Ectodermal cell (in vitro differentiated cells): ENCODE data around the gene HDGFL2.

ENCODE experiments used
- H3K27ac ChIP-seq: 2 replicates; pipeline ENCODE4 v1.7.0; 2013; ENCODE audit warnings: mild to moderate bottlenecking, low read depth, low read length; ENCODE audit not compliant: insufficient read depth, poor library complexity, severe bottlenecking
- H3K27me3 ChIP-seq: 2 replicates; pipeline ENCODE4 v1.7.0; 2013; ENCODE audit warnings: mild to moderate bottlenecking, low read length; ENCODE audit not compliant: insufficient read depth, control insufficient read depth, poor library complexity, severe bottlenecking
- H3K36me3 ChIP-seq: one replicate; pipeline ENCODE4 v1.7.0; 2013; ENCODE audit warnings: low read length; ENCODE audit not compliant: control insufficient read depth, insufficient read depth
- H3K4me1 ChIP-seq: one replicate; pipeline ENCODE4 v1.7.0; 2013; ENCODE audit warnings: low read length; ENCODE audit not compliant: control insufficient read depth, insufficient read depth
- H3K4me3 ChIP-seq: 2 replicates; pipeline ENCODE4 v1.7.0; 2013; ENCODE audit warnings: low read depth, low read length, control low read depth; ENCODE audit not compliant: insufficient read depth
- H3K9me3 ChIP-seq: 2 replicates; pipeline ENCODE4 v1.7.0; 2013; ENCODE audit warnings: mild to moderate bottlenecking, low read length, moderate library complexity; ENCODE audit not compliant: control insufficient read depth
- WGBS, 2 experiments: methylation state at CpG; one replicate each; pipeline ENCODE4 v1.1.7; 2013; ENCODE audit warnings: missing lambda C conversion rate in 2 of 2; 5-methylcytosine and 5-hydroxymethylcytosine counted together

The HDGFL2 gene

GRCh38 chr19:4453232-4454179 is 18.6 kb upstream of the HDGFL2 start:
- H3K4me1 ChIP-seq, result peaks cover 10% of the 10 kb centered on the region
- no peaks in the 10 kb centered on the region for H3K9me3 ChIP-seq
- peaks cover 10% of the 10 kb centered on the region for H3K36me3 ChIP-seq
- 89% methylated on average over 34 of the region's 34 CpGs for WGBS, 2 experiments
- no peak overlapping the region for H3K27ac ChIP-seq
- no peak overlapping the region for H3K4me3 ChIP-seq
- no peaks in the 10 kb centered on the region for H3K27me3 ChIP-seq

DNA sequence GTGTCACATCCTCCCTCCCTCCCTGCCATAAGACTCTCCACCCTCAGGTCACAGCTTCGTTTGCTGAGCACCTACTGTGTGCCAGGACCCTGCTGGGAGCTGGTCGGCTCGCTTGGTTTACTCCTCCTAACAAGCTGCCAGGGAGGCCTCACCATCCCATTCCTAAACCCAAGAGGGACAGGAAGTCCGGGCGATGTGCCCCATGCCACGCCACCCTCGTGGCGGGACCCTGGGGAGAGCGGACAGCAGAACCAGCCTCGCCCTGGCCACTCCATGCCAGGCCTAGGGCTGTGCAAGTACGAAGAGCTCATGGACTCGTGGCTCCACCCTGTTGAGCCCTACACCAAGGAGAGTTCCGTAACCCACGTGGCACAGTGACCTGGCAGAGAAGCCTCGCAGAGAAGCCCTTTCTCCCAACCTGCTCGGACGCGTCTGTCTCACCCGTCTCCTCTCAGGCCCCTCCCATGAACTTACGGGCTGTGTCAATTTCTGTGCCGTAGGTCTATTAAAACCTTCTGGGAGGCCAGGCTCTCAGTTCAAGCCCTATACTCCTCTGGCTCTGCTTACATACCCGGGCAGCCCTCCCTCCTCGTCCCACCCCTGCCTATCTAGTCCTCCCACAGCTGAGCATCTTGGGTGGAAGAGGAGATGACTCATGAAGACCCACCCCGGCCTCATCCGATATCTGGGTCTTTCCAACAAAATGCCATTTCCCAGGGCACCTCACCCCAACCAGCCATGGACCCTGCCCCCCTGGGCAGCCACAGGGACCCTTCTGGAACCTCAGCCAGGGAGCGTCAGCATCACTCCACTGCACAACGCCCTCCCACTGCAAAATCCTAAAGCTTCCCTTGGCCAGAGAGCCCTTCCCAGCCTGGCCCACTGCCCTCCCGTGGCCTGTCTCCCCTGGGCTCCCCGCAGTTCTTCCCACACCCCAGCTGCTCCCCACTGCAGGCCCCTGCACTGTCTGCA is 17.1 kb upstream of the HDGFL2 start:
- Histone ChIP-seq H3K4me3 (no peak overlapping the region), H3K27me3 (no peaks in the 10 kb centered on the region), H3K27ac (no peak overlapping the region), H3K9me3 (no peaks in the 10 kb centered on the region), H3K4me1 (peaks cover 10% of the 10 kb centered on the region), H3K36me3 (no peaks in the 10 kb centered on the region)
- WGBS, 2 experiments, result 92% methylated on average over 29 of the region's 29 CpGs

DNA sequence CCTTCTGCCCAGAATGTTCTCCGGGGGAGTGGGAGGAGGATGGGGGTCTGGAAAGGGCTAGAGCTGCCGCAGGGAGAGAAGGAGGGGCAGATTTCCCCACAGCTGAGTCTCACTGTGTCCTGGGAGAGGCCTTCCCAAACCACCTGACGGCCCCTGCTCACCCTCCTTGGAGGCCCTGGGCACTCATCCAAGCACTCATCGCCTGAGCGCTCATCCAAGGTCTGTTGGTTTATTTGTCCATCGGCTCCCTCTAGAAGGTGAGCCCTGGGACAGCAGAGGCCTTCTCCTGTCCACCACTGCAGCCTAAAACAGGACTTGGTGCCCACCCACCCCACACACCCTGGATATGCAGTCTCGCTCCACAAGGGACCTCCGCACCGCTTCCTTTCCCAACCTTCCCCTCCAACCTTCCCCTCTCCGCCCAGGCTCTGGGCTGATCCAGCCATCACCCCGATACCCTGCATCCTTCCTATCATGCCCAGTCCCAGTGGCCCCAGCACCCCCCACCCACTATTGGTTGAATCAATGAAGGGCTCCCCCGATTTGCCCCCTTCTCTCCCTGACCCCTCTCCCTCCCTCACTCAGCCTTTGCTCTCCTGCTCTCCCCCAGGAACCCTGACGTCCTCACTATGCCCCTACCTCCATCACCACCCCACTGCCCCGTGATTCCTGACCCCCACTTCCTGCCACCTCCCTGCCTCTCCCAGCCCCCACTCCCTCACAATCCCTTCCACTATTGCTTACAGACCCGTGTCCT is 16.2 kb upstream of the HDGFL2 start:
- H3K4me3 ChIP-seq, result no peak overlapping the region
- no peaks in the 10 kb centered on the region for H3K36me3 ChIP-seq
- H3K27me3 ChIP-seq, result no peaks in the 10 kb centered on the region
- H3K27ac ChIP-seq, result no peak overlapping the region
- peaks cover 10% of the 10 kb centered on the region for H3K4me1 ChIP-seq
- no peaks in the 10 kb centered on the region for H3K9me3 ChIP-seq
- WGBS, 2 experiments, result 79% methylated on average over 15 of the region's 15 CpGs

- Histone ChIP-seq H3K27me3 (no peaks in the 10 kb centered on the region), H3K9me3 (no peaks in the 10 kb centered on the region), H3K4me1 (peaks cover 10% of the 10 kb centered on the region), H3K36me3 (no peaks in the 10 kb centered on the region), H3K4me3 (peak overlapping the region; percentile 55), H3K27ac (peak overlapping the region; percentile 41)
- 23 to 25% methylated on average over 9 of the region's 9 CpGs for WGBS, 2 experiments
Measured at GRCh38 chr19:4456476-4456842, 15.6 kb upstream of the HDGFL2 start.

- H3K27me3 ChIP-seq, result no peaks in the 10 kb centered on the region
- no peaks in the 10 kb centered on the region for H3K9me3 ChIP-seq
- peak overlapping the region; percentile 61 for H3K4me3 ChIP-seq
- H3K27ac ChIP-seq, result peak overlapping the region; percentile 84
- no peaks in the 10 kb centered on the region for H3K36me3 ChIP-seq
- peaks cover 10% of the 10 kb centered on the region for H3K4me1 ChIP-seq
- 1% methylated on average over 37 to 38 of the region's 53 CpGs for WGBS, 2 experiments
Measured at GRCh38 chr19:4456843-4457653, 15.0 kb upstream of the HDGFL2 start.

- Histone ChIP-seq H3K9me3 (no peaks in the 10 kb centered on the region), H3K4me1 (peaks cover 10% of the 10 kb centered on the region), H3K36me3 (no peaks in the 10 kb centered on the region), H3K27ac (peak within 1 kb of the TSS; percentile 84), H3K27me3 (no peaks in the 10 kb centered on the region), H3K4me3 (peak within 1 kb of the TSS; percentile 61)
- WGBS, 2 experiments, result 17% methylated on average over 51 of the region's 52 CpGs
Measured at GRCh38 chr19:4457654-4458395, 14.3 kb upstream of the HDGFL2 start, which contains the start of gene UBXN6. TSS of gene UBXN6 (minus strand) at chr19:4457794. CDS start at chr19:4457697, 97 bp downstream.

DNA sequence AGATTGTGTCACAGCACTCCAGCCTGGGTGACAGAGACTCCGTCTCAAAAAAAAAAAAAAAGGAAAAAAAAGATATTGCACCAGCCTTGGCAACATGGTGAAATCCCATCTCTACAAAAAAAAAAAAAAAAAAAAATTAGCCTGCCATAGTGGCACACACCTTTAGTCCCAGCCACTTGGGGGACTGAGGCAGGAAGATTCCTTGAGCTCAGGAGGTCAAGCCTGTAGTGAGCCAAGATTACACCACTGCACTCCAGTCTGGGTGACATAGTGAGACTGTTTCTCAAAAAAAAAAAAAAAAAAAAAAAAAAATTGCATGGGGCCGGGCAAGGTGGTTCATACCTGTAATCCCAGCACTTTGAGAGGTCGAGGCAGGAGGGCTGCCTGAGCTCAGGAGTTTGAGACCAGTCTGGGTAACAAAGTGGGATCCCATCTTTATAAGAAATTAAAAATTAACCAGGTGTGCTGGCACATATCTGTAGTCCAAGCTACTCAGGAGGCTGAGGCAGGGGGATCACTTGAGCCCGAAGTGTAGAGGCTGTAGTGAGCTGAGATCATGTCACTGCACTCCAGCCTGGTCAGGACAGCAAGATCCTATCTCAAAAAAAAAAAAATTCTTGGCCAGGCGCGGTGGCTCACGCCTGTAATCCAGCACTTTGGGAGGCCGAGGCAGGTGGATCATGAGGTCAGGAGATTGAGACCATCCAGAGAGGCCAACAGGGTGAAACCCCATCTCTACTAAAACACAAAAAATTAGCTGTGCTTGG is 7.1 kb upstream of the HDGFL2 start:
- H3K36me3 ChIP-seq, result no peaks in the 10 kb centered on the region
- 84 to 88% methylated on average over 8 of the region's 8 CpGs for WGBS, 2 experiments
- H3K9me3 ChIP-seq, result no peaks in the 10 kb centered on the region
- H3K4me1 ChIP-seq, result no peaks in the 10 kb centered on the region
- no peak overlapping the region for H3K27ac ChIP-seq
- no peaks in the 10 kb centered on the region for H3K27me3 ChIP-seq
- H3K4me3 ChIP-seq, result no peak overlapping the region

- Histone ChIP-seq H3K4me3 (no peak overlapping the region), H3K4me1 (no peaks in the 10 kb centered on the region), H3K27ac (no peak overlapping the region), H3K9me3 (no peaks in the 10 kb centered on the region), H3K27me3 (no peaks in the 10 kb centered on the region), H3K36me3 (no peaks in the 10 kb centered on the region)
- 80 to 86% methylated on average over 3 of the region's 3 CpGs for WGBS, 2 experiments
Measured at GRCh38 chr19:4467835-4468234, 4.3 kb upstream of the HDGFL2 start.
